Kidney (tissue), 14 donors: ENCODE data around the gene AFTPH. TPM values are rescaled to one million over a fixed set of nuclear protein-coding genes. Genes with fewer than 3 reads are reported as not detected.

Experiments used
- DNase-seq, 5 donors: peaks; one replicate each; pipeline ENCODE4 v3.0.0-alpha.2; 2013 to 2020
- FAIRE-seq: peaks from 2 replicates; lab custom pipeline; 2012; peaks lifted over from hg19 to GRCh38; lab: Jason Lieb, UNC
- H3K27ac ChIP-seq, 2 donors: one replicate each; pipeline ENCODE4 v1.7.0; 2013; ENCODE audit warnings: low read depth in 2 of 2, low read length in 2 of 2, inconsistent platforms in 1 of 2
- H3K27me3 ChIP-seq: one replicate; pipeline ENCODE4 v1.7.1; 2013; ENCODE audit warnings: low read length, inconsistent platforms; ENCODE audit not compliant: control insufficient read depth, insufficient read depth
- H3K36me3 ChIP-seq, 3 donors: one replicate each; pipeline versions ENCODE4 v1.7.0 to v1.7.1; 2013; ENCODE audit warnings: low read length in 3 of 3, control low read depth in 1 of 3, inconsistent platforms in 1 of 3; ENCODE audit not compliant: insufficient read depth in 3 of 3, control insufficient read depth in 2 of 3
- H3K4me1 ChIP-seq, 3 donors: one replicate each; pipeline versions ENCODE4 v1.7.0 to v1.7.1; 2013; ENCODE audit warnings: low read length in 3 of 3, inconsistent platforms in 1 of 3, low read depth in 1 of 3; ENCODE audit not compliant: control insufficient read depth in 2 of 3, insufficient read depth in 2 of 3
- H3K4me3 ChIP-seq, 3 donors: one replicate each; pipeline versions ENCODE4 v1.7.0 to v1.8.1; 2013; ENCODE audit warnings: low read length in 3 of 3, control low read depth in 1 of 3, inconsistent platforms in 1 of 3
- H3K9ac ChIP-seq, 3 donors: one replicate each; pipeline versions ENCODE4 v1.7.0 to v1.7.1; 2013; ENCODE audit warnings: low read length in 3 of 3, control low read depth in 1 of 3, inconsistent platforms in 1 of 3
- H3K9me3 ChIP-seq, 3 donors: one replicate each; pipeline versions ENCODE4 v1.7.0 to v1.7.1; 2013; ENCODE audit warnings: low read length in 3 of 3, control low read depth in 1 of 3, inconsistent platforms in 1 of 3; ENCODE audit not compliant: control insufficient read depth in 2 of 3, insufficient read depth in 1 of 3
- intact Hi-C: fragments of 100-400 bp; cut with DNase I; formaldehyde crosslinking; loops from one replicate; pipeline ENCODE4 v1.11.1; 2022
- polyA plus RNA-seq: library from polyadenylated mRNA; stranded (reverse); fragments of 350-450 nt; fragmentation: Illumina TruSeq; extraction: RNeasy Lipid Tissue Mini Kit (QIAGEN cat#74804); gene quantifications from one replicate; pipeline ENCODE4 v1.2.3, GENCODE V29; 2014; ENCODE audit warnings: low read depth, low replicate concordance; ENCODE audit not compliant: insufficient read depth
- total RNA-seq: library from RNA; stranded (reverse); fragmentation: NEBNext Ultra II Directional; extraction: Animal tissue kit (Norgen Biotek cat#: 25700); gene quantifications from one replicate; pipeline ENCODE4 v1.2.1, GENCODE V29; 2021
- TF ChIP-seq, protein P1 (sequence below): IDR thresholded peaks from 3 replicates; pipeline ENCODE4 v1.5.1; 2012; ENCODE audit warnings: mild to moderate bottlenecking, moderate library complexity, borderline replicate concordance; ENCODE audit not compliant: insufficient read depth; ENCODE audit errors: extremely low read depth
- donor health status: control.
- donor health status: control.
- donor health status: control.
- donor health status: control.
- donor health status: control.
- donor health status: DM: yes; HTN: yes; CAD: no.
- donor health status: Normal renal cell carcinoma (clear cell type).

AFTPH gene
- total and polyA plus RNA-seq, 2 donors from 2014 or later, result 41.2 to 44.6 TPM

- no peak overlapping the region for H3K27ac ChIP-seq
- H3K27me3 ChIP-seq, result no peaks in the 10 kb centered on the region
- FAIRE-seq (no peak), DNase-seq (no peak)
- H3K36me3 ChIP-seq, result no peaks in the 10 kb centered on the region
- no peak overlapping the region for H3K4me3 ChIP-seq
- no peak overlapping the region for H3K9ac ChIP-seq
- intact Hi-C loops, result no loop called here
- TF ChIP-seq, protein P1, sequence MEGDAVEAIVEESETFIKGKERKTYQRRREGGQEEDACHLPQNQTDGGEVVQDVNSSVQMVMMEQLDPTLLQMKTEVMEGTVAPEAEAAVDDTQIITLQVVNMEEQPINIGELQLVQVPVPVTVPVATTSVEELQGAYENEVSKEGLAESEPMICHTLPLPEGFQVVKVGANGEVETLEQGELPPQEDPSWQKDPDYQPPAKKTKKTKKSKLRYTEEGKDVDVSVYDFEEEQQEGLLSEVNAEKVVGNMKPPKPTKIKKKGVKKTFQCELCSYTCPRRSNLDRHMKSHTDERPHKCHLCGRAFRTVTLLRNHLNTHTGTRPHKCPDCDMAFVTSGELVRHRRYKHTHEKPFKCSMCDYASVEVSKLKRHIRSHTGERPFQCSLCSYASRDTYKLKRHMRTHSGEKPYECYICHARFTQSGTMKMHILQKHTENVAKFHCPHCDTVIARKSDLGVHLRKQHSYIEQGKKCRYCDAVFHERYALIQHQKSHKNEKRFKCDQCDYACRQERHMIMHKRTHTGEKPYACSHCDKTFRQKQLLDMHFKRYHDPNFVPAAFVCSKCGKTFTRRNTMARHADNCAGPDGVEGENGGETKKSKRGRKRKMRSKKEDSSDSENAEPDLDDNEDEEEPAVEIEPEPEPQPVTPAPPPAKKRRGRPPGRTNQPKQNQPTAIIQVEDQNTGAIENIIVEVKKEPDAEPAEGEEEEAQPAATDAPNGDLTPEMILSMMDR, result no peak
- H3K4me1 ChIP-seq, result peaks cover 0 to 5% (median 0%) of the 10 kb centered on the region in 3 donors
- H3K9me3 ChIP-seq, result no peaks in the 10 kb centered on the region
Measured at GRCh38 chr2:64558445-64559081, 34.4 kb downstream of the AFTPH start.

DNA sequence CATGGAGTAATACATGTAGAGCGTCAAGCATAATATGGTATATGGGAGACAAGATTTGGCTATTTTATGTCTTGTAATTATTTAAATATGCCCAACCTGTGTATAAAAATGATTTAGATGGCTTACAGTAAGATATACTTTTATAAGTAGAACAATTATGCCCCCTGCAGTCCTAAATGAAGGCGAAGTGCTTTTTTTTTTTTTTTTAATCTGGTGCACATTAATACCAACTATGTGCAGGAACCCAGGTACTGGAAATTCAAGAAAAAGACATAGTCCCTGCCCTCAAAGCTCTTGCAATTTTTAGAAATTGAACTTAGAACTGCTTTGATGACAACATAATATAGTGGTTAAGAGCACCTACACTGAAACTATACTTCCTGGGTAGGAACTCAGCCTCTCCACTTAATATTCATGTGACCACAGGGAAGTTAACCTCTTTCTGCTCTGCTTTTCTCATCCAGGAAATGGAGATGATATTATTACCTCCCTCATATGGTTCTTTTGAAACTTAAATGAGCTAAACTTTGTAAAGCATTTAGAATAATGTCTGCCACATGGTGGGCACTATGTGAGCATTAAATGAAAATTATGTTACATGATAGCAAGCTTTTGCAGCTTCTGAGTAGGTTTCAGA, 38.1 kb downstream of the AFTPH start:
- intact Hi-C loops, result no loop called here
- DNase-seq (peak in 1 of 5 donors; percentile 33), FAIRE-seq (no peak)
- Histone ChIP-seq H3K4me3 (no peak overlapping the region), H3K9me3 (no peaks in the 10 kb centered on the region), H3K27me3 (no peaks in the 10 kb centered on the region), H3K4me1 (peaks cover 0 to 9% (median 0%) of the 10 kb centered on the region in 3 donors), H3K36me3 (no peaks in the 10 kb centered on the region), H3K9ac (no peak overlapping the region), H3K27ac (no peak overlapping the region)
- TF ChIP-seq, protein P1, result peak; percentile 14

DNA sequence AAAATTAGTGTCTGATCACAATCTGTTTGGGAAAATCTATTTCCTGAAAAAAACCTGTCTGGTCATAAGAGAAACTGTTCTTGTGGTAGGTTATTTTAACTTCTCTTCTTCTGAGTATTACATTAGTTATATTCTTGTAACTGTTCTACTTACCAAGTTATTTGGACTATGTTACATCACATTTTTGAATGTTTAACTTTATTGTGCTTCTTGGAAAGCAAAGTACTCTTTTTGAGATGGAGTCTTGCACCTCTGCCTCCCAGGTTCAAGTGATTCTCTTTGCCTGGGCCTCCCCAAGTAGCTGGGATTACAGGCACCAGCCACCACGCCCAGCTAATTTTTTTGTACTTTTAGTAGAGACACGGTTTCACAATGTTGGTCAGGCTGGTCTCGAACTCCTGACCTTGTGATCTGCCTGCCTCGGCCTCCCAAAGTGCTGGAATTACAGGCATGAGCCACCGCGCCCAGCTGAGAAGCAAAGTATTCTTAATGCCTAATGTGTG, 39.4 kb downstream of the AFTPH start:
- DNase-seq (no peak), FAIRE-seq (no peak)
- H3K9me3 ChIP-seq, result no peaks in the 10 kb centered on the region
- H3K36me3 ChIP-seq, result no peaks in the 10 kb centered on the region
- H3K9ac ChIP-seq, result no peak overlapping the region
- H3K4me1 ChIP-seq, result peaks cover 0 to 9% (median 0%) of the 10 kb centered on the region in 3 donors
- TF ChIP-seq, protein P1, result no peak
- H3K27me3 ChIP-seq, result no peaks in the 10 kb centered on the region
- H3K27ac ChIP-seq, result no peak overlapping the region
- intact Hi-C loops, result no loop called here
- no peak overlapping the region for H3K4me3 ChIP-seq
